ENCODE measurements around the gene DIO3. TPM values are rescaled to one million over a fixed set of nuclear protein-coding genes. Genes with fewer than 3 reads are reported as not detected.
"Not testable (repeated sequence)": the region's sequence is repeated elsewhere in the genome, so short reads cannot be mapped to it uniquely, and the experiment has no call there.

The DIO3 gene
- total and polyA plus RNA-seq, 4 experiments from 2014 or later = not detected

GRCh38 chr14:101550202-101550912, 10.9 kb upstream of the DIO3 start:
- Mint-ChIP-seq H3K27me3 (peaks cover 3 to 10% of the 10 kb centered on the region in 2 donors), H3K27ac (peak overlapping the region in 2 of 7 donors; percentile 12 to 50)
- H3K27me3 ChIP-seq (ENCODE audit: insufficient read depth, low read length); H3K27ac ChIP-seq (ENCODE audit: low read depth, low read length); DNase-seq; POLR2A ChIA-PET (ENCODE audit: partially characterized antibody); H3K4me3 Mint-ChIP-seq; H3K4me1 ChIP-seq (ENCODE audit: insufficient read depth, low read length); CTCF ChIA-PET (ENCODE audit: partially characterized antibody); H3K9me3 Mint-ChIP-seq; intact Hi-C loops (cut with micrococcal nuclease); H3K9me3 ChIP-seq (ENCODE audit: control insufficient read depth in 1 of 2, low read length in 2 of 2); H3K4me1 Mint-ChIP-seq; H3K36me3 ChIP-seq (ENCODE audit: insufficient read depth, low read length); H3K4me3 ChIP-seq (ENCODE audit: low read length in 2 of 2); H3K36me3 Mint-ChIP-seq: not testable (repeated sequence)

GRCh38 chr14:101551729-101552595, 9.3 kb upstream of the DIO3 start:
- Mint-ChIP-seq H3K9me3 (no peaks in the 10 kb centered on the region), H3K27me3 (peaks cover 11 to 17% of the 10 kb centered on the region in 2 donors), H3K4me1 (peaks cover 0 to 4% (median 2%) of the 10 kb centered on the region in 4 donors), H3K27ac (peak overlapping the region in 1 of 7 donors; percentile 16), H3K36me3 (no peaks in the 10 kb centered on the region), H3K4me3 (no peak overlapping the region)
- POLR2A ChIA-PET (ENCODE audit: partially characterized antibody) = no interaction called here
- Histone ChIP-seq H3K4me1 (ENCODE audit: insufficient read depth, low read length) (no peaks in the 10 kb centered on the region), H3K27ac (ENCODE audit: low read depth, low read length) (no peak overlapping the region), H3K9me3 (ENCODE audit: control insufficient read depth in 1 of 2, low read length in 2 of 2) (no peaks in the 10 kb centered on the region), H3K36me3 (ENCODE audit: insufficient read depth, low read length) (no peaks in the 10 kb centered on the region), H3K27me3 (ENCODE audit: insufficient read depth, low read length) (no peaks in the 10 kb centered on the region), H3K4me3 (ENCODE audit: low read length in 2 of 2) (no peak overlapping the region)
- DNase-seq = no peak
- CTCF ChIA-PET (ENCODE audit: partially characterized antibody) = no interaction called here
- intact Hi-C loops (cut with micrococcal nuclease) = no loop called here

GRCh38 chr14:101552786-101553231, 8.5 kb upstream of the DIO3 start:
- peaks cover 0 to 4% (median 2%) of the 10 kb centered on the region in 4 donors for H3K4me1 Mint-ChIP-seq
- DNase-seq = no peak
- intact Hi-C loops (cut with micrococcal nuclease) = no loop called here
- no peaks in the 10 kb centered on the region for H3K36me3 Mint-ChIP-seq
- H3K27ac ChIP-seq (ENCODE audit: low read depth, low read length) = no peak overlapping the region
- no peaks in the 10 kb centered on the region for H3K36me3 ChIP-seq (ENCODE audit: insufficient read depth, low read length)
- H3K9me3 ChIP-seq (ENCODE audit: control insufficient read depth in 1 of 2, low read length in 2 of 2) = no peaks in the 10 kb centered on the region
- no peaks in the 10 kb centered on the region for H3K27me3 ChIP-seq (ENCODE audit: insufficient read depth, low read length)
- no peaks in the 10 kb centered on the region for H3K9me3 Mint-ChIP-seq
- POLR2A ChIA-PET (ENCODE audit: partially characterized antibody) = no interaction called here
- H3K27ac Mint-ChIP-seq = no peak overlapping the region
- no peak overlapping the region for H3K4me3 Mint-ChIP-seq
- CTCF ChIA-PET (ENCODE audit: partially characterized antibody) = no interaction called here
- H3K27me3 Mint-ChIP-seq = peaks cover 11 to 20% of the 10 kb centered on the region in 2 donors
- no peaks in the 10 kb centered on the region for H3K4me1 ChIP-seq (ENCODE audit: insufficient read depth, low read length)
- no peak overlapping the region for H3K4me3 ChIP-seq (ENCODE audit: low read length in 2 of 2)

DNA sequence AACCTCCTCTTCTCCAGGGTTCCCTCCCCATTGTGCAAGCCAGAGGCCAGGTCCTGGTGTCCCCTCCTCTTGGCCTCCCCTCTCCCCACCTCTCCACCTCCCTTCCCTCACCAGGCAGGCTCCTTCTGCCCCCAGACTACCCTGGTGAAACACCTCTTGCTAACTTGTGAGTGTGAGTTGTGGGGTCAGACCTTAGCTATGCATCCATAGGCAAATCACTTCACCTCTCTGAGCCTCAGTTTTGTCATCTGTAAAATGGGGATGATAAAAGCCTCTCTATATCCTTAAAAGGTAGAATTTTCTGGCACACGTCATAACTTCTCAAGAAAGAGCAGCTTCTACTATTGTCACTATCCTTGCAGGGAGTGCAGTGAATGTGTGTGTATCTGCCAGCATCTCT, 7.9 kb upstream of the DIO3 start:
- Histone ChIP-seq H3K9me3 (ENCODE audit: control insufficient read depth in 1 of 2, low read length in 2 of 2) (no peaks in the 10 kb centered on the region), H3K36me3 (ENCODE audit: insufficient read depth, low read length) (no peaks in the 10 kb centered on the region), H3K27ac (ENCODE audit: low read depth, low read length) (no peak overlapping the region), H3K4me3 (ENCODE audit: low read length in 2 of 2) (no peak overlapping the region), H3K4me1 (ENCODE audit: insufficient read depth, low read length) (no peaks in the 10 kb centered on the region), H3K27me3 (ENCODE audit: insufficient read depth, low read length) (no peaks in the 10 kb centered on the region)
- no peak overlapping the region for H3K4me3 Mint-ChIP-seq
- ChIA-PET CTCF (ENCODE audit: partially characterized antibody) (no interaction called here), POLR2A (ENCODE audit: partially characterized antibody) (no interaction called here)
- H3K36me3 Mint-ChIP-seq = no peaks in the 10 kb centered on the region
- H3K4me1 Mint-ChIP-seq = peaks cover 0 to 4% (median 2%) of the 10 kb centered on the region in 4 donors
- H3K27ac Mint-ChIP-seq = no peak overlapping the region
- H3K27me3 Mint-ChIP-seq = peaks cover 14 to 21% of the 10 kb centered on the region in 2 donors
- H3K9me3 Mint-ChIP-seq = peaks cover 0 to 2% (median 0%) of the 10 kb centered on the region in 8 donors
- DNase-seq = no peak
- intact Hi-C loops (cut with micrococcal nuclease) = no loop called here

DNA sequence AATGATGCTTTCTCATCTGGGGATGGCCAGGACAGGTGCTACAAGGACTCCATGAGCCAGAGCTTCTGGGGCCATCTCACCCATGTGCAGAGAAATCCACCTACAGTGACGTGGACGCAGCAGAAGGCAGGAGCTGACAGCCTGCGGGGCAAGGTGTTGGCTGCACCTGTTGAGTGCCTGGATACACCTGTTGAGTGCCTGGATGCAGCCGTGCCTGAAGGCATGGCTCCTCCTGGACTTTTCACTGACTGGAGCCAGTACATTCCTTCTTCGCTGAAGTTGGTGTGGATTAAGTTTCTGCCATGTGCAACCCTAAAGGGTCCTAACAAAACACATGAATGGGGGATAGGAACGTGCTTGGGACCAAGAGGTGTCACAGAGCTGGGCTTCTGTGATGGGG, 7.4 kb upstream of the DIO3 start:
- no peak for DNase-seq
- no peaks in the 10 kb centered on the region for H3K9me3 ChIP-seq (ENCODE audit: control insufficient read depth in 1 of 2, low read length in 2 of 2)
- peaks cover 0 to 5% (median 4%) of the 10 kb centered on the region in 4 donors for H3K4me1 Mint-ChIP-seq
- H3K36me3 ChIP-seq (ENCODE audit: insufficient read depth, low read length) = no peaks in the 10 kb centered on the region
- CTCF ChIA-PET (ENCODE audit: partially characterized antibody) = no interaction called here
- no peak overlapping the region for H3K4me3 Mint-ChIP-seq
- H3K27ac Mint-ChIP-seq = no peak overlapping the region
- POLR2A ChIA-PET (ENCODE audit: partially characterized antibody) = no interaction called here
- no peaks in the 10 kb centered on the region for H3K36me3 Mint-ChIP-seq
- H3K27me3 ChIP-seq (ENCODE audit: insufficient read depth, low read length) = no peaks in the 10 kb centered on the region
- H3K27ac ChIP-seq (ENCODE audit: low read depth, low read length) = no peak overlapping the region
- H3K27me3 Mint-ChIP-seq = peaks cover 14 to 26% of the 10 kb centered on the region in 2 donors
- H3K4me3 ChIP-seq (ENCODE audit: low read length in 2 of 2) = no peak overlapping the region
- H3K4me1 ChIP-seq (ENCODE audit: insufficient read depth, low read length) = no peaks in the 10 kb centered on the region
- intact Hi-C loops (cut with micrococcal nuclease) = no loop called here
- H3K9me3 Mint-ChIP-seq = peaks cover 0 to 2% (median 0%) of the 10 kb centered on the region in 8 donors

- Mint-ChIP-seq H3K27ac (no peak overlapping the region), H3K27me3 (peaks cover 14 to 26% of the 10 kb centered on the region in 2 donors), H3K9me3 (peaks cover 0 to 2% (median 0%) of the 10 kb centered on the region in 8 donors), H3K4me1 (peaks cover 0 to 5% (median 4%) of the 10 kb centered on the region in 4 donors), H3K4me3 (no peak overlapping the region), H3K36me3 (no peaks in the 10 kb centered on the region)
- POLR2A ChIA-PET (ENCODE audit: partially characterized antibody) = no interaction called here
- CTCF ChIA-PET (ENCODE audit: partially characterized antibody) = no interaction called here
- DNase-seq = no peak
- H3K4me1 ChIP-seq (ENCODE audit: insufficient read depth, low read length) = no peaks in the 10 kb centered on the region
- intact Hi-C loops (cut with micrococcal nuclease) = no loop called here
- no peak overlapping the region for H3K4me3 ChIP-seq (ENCODE audit: low read length in 2 of 2)
- no peaks in the 10 kb centered on the region for H3K27me3 ChIP-seq (ENCODE audit: insufficient read depth, low read length)
- no peaks in the 10 kb centered on the region for H3K9me3 ChIP-seq (ENCODE audit: control insufficient read depth in 1 of 2, low read length in 2 of 2)
- H3K27ac ChIP-seq (ENCODE audit: low read depth, low read length) = no peak overlapping the region
- H3K36me3 ChIP-seq (ENCODE audit: insufficient read depth, low read length) = no peaks in the 10 kb centered on the region
Observed at GRCh38 chr14:101554991-101555668, 6.2 kb upstream of the DIO3 start.

- H3K4me1 ChIP-seq (ENCODE audit: insufficient read depth, low read length); H3K27ac ChIP-seq (ENCODE audit: low read depth, low read length); H3K4me3 Mint-ChIP-seq; H3K27me3 ChIP-seq (ENCODE audit: insufficient read depth, low read length); H3K4me3 ChIP-seq (ENCODE audit: low read length in 2 of 2); H3K9me3 Mint-ChIP-seq; DNase-seq; H3K4me1 Mint-ChIP-seq; H3K36me3 Mint-ChIP-seq; H3K36me3 ChIP-seq (ENCODE audit: insufficient read depth, low read length); H3K9me3 ChIP-seq (ENCODE audit: control insufficient read depth in 1 of 2, low read length in 2 of 2); CTCF ChIA-PET (ENCODE audit: partially characterized antibody); POLR2A ChIA-PET (ENCODE audit: partially characterized antibody); intact Hi-C loops (cut with micrococcal nuclease): not testable (repeated sequence)
- peaks cover 11 to 26% of the 10 kb centered on the region in 2 donors for H3K27me3 Mint-ChIP-seq
- H3K27ac Mint-ChIP-seq = peak overlapping the region in 1 of 7 donors; percentile 82
Observed at GRCh38 chr14:101555669-101556043, 5.6 kb upstream of the DIO3 start.
